GM18508 (cell line): ENCODE data around the gene TANGO2.

Experiments used
- ATAC-seq: cut with Tn5 transposase; IDR thresholded peaks from one replicate; pipeline ENCODE4 v1.9.1; 2021; ENCODE audit warnings: moderate number of reproducible peaks; ENCODE audit not compliant: insufficient read depth, unreplicated experiment

TANGO2 gene, protein sequence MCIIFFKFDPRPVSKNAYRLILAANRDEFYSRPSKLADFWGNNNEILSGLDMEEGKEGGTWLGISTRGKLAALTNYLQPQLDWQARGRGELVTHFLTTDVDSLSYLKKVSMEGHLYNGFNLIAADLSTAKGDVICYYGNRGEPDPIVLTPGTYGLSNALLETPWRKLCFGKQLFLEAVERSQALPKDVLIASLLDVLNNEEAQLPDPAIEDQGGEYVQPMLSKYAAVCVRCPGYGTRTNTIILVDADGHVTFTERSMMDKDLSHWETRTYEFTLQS

DNA sequence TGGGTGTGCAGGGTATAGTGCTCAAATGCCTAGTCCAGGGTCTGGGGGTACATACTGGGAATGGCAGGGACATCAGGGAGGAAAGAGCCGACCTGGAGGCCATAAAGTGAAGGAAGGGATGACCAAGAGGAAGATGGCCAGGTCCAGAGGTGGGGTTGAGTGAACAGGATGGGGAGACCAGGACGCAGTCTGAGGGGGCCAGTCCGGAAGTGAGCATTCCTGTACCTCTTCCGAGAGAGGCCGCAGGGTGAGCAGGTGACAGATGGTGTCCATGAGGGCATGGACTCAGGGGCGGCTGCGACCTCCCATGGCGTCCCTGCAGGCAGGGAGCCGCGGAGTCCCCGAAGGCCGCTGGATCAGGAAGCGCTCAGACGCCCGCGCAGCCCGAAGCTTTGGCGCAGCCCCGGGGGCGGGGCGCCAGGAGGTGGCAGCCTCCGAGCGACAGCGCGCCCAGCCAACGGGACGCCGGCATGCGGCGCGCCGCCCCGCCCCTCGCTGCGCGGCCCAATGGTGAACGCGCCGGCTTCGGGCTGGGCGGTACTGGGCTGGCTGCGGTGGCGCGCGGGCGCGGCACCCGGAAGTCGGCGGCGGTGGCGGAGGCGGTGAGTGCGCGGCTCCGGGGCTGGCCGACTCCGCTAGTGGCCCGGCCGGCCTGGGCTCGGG lies at the start of gene TANGO2:
TSS of gene TANGO2 (plus strand) at position 578 of the 663 bp plus-strand sequence. CDS start 15,689 bp downstream, outside the sequence.
- no peak for ATAC-seq

DNA sequence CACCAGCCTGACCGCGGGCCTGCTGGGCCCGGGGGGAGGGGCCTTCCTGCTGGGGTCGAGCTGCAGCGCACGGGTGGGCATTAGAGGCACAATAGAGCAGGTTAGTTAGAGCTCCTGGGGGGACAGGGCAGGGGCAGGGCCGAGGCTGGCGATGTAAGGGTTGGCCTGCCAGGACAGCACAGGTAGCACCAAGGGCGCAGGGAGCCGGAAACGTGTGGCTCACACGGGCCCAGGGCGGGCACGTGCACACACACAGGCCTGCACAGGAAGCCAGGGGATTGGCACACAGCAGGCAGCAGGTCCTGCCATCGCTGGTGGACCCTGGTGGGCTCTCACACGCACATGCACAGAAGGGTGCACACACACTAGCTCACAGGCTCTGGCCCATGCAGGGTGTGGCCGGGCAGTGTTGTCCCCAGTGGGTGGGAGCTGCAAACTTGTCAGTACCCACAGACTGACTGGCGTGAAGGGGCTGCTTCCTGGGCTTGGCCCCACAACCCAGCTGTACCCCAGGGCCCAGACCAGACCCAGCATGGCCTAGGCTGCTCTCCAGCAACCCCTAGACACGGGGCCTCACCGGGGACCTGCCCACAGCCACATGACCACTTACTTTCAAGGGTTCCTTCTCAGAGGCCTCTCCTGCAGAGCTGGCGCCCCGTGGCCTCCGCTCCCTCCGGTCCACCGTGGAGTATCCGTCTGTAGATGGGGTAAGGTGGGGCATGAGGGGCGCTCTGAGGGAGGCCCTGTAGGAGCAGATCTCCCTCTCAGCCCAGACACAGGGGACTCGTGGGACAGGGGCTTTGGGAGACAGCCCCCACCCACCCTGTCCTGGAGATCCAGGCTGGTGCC lies 49.4 kb upstream of the TANGO2 start:
- ATAC-seq = no peak

DNA sequence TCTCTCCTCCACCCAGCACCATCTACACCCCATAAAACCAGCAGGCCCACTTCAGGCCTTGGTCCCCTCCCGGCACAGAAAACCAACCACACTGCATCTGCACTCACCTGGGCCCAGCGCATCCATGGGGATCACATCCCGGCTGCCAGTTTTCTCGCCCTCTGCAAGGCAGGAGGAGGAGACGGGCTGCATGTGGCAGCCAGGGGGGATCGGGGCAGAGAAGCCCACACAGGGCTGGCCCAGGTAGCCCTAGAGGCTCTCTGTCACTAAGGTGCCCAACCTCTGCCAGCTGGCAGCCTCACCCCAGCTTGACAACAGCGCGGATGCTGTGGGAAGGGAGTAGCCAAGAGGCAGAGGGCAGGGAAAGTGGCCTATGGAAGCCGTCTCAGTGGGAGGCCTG lies 48.7 kb upstream of the TANGO2 start:
- no peak for ATAC-seq

DNA sequence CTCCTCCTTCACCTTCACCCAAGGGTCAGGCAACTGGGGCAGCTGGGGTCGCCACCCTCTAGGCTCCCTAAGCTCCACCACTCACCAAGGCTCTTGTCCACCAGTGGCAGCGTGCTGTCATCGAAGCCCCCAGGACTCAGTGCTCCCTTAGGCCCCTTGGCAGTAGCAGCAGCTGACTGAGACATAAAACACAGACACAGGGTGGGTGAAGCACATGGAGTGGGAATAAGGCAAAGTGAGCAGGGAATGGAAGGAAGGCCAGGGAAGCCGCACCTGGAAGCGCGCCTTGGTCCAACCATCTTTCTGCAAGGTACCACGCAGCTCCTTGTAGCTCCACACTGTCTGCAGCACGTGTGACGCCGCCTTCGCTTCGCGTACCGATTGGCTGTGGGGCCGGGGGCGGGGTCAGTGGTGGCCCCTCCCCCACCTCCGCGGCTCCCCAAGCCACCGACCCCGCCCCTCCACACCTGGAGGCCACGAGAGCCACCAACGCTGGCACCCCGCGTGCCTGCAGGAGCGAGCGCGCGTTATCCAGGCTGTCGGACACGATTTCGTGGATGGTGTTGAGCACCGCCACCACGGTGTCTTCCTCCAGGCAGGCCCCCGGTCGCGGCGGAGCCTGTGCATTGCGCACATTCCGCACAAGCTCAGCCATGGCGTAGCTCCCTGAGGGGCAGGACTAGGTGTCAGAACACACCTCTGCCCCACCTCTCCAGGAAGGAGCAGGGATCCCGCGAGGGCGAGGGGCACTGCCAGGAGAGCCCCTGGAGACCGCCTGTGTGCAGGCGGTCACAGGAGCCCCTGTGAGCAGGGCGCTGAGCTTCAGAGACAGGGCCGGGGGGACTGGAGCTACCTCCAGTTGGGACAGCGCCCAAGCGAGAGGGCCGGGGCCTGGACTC lies 48.0 kb upstream of the TANGO2 start:
- no peak for ATAC-seq

DNA sequence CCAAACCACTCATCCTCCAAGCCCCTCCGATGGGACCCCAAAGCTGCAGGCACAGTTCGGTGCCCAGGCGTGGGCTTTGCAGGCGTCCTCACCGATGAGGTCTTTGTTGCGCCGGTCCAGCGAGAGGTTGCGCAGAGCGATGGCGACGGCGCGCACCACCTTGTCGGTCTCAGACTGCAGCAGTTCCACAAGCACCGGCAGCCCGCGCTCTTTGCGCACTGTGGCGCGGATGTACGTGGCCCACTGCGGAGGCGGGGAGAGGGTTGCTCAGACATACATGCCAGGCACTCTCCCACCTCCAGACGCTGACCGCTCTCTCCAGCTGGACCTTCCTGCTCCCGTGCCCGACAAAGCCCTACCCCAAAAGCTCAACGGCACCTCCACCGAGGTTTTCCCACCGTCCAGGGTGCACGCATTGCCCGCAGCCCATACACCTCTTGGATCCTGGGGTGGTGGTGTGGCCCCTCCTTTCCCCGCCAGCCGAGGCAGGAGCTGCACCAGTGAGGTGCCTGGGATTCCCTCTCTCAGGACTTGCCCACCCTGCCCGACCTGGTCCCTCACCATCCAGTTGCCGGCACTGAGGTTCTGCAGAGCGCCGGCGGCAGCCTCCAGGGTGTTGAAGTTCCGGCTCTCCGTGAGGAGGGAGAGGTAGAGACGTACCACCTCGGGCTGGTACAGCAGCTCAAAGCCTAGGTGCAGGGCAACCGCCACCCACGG lies 47.2 kb upstream of the TANGO2 start:
- no peak for ATAC-seq

DNA sequence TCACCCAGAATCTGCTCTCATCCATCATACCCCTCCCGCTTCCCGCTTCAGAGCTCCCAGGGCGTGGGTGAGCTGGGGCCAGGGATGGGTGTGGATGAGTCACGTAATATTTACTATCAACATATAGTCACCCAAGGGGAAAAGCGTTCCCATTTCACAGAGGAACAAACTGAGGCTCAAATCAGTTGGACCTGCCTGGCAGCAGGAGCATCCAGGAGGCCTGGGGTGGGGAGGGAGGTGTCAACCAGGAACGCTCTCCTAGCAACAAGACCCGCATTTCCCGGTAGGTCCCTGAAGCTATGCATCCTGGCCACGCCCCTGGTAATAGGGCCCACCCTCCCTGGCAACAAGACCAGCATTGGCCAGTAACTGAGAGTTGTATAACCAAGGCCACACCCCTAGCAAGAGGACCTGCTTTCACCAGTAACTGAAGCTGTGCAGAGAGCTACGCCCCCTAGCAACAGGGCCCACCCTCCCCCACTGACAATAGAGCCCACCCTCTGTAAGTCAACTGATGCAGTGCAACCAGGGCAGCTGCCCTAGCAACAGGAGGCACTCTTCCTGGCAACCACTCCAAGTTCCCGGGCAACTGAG lies 46.5 kb upstream of the TANGO2 start:
- ATAC-seq = no peak

DNA sequence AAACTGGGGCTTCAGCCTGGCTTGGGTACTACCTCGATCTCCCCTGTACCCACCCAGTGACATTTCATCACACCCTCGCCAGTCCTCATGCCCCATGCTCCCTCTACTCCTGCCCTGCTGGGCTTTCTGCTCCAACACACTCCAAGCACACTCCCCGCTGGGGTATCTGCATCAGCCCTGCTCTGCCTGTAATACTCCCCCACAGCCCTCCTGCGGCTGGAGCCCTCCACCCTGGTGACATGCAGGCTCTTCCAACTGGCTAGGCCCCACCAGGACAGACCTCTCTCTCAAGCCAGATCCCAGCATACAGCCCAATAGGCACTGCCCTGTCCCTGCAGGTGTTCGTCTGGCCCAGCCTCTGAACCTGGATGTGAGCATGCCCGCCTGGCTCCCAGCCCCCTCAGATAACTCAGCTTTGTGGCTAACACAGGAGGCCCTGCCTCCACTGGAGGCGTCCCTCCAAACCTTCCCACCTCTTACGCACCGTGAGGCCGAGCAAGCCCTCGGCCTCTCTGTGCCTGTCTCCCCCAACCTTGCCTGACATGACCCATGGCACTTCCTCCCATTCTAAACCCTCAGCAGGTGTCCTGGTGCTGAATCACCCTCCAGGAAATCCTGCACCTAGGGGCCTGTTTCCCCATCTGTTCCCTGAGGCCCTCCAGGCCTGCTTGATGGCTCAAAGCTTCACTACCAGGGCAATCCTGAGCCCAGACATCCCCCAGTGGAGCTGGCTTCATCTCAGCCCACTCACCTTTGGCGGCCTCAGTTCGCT lies 45.8 kb upstream of the TANGO2 start:
- ATAC-seq = no peak

DNA sequence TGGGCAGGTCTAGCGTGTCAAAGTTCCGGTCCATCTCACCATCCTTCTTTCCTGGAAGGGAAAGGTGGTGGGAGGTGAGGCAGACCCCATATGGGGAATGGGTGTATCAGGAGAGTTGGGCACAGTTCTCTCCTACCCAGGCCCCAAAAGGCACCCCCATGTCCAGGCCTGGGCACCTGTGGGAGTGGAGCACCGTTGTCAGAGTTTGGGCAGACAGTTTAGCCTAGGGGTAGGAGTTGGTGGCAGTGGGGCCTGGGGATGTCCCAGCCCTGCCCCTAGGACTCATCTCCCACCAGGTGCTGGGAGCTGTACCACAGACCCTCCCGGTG lies 45.2 kb upstream of the TANGO2 start:
- no peak for ATAC-seq

DNA sequence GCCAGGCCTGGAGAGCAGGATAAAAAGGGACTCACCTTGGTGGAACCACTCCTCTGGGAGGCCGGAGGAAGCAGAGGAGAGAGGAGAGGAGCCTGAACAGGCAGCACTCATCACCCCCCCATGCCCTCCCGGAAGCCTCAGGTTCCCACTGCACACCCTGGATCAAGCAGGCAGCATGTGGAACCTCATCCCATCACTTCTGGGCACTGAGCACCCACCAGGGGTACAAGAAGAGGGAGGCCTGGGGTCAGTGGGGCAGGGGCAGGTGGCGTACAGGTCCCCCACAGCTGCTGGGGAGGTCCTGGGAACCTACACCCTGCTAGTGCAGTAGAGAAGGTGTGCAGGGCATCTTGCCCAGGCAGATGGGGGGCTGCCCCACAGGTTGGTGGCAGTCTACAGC lies 44.2 kb upstream of the TANGO2 start:
- no peak for ATAC-seq

DNA sequence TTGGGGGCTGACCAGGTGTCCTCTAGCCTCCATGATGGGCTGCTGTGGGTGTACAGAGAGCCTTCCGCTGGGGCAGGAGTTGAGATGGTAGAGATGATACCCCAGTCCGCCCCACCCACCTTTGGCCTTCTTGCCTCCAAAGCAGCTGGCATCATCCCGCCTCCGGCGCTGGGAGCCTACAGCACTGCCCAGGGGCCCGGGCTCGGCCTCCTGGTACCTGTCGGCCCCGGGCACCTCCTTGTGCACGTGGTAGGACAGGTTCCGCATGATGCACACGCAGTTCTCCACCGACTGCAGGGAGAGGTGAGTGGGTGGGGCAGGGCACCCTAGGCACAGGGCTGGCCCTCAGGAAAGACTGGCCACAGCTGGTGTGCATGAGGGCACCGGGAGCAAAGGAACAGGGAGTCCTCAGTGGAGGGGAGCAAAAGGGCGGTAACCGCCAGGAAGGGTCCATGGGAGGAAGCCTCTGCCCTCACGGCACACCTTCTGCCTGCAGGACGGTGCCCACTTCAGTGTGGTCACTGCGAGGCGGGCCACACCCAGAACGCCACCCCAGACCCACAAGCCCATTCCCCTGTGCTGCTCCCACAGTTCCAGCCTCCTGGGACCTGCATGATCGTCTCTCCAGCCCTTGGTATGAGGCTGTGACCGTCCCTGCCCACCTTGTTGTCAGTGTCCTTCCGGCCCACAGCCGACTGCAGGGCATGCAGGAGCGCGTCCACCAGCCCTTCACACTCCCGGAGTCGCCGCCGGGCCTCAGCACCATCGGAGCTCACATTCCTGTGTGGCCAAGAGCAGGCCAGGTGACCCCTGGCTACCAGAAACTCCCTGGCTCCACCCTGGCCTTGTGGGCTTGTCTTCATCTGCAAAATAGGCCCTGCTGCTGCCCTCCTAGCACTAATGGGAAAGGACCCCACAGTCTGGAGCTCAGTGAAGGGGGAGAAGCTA lies 43.3 kb upstream of the TANGO2 start:
- no peak for ATAC-seq

DNA sequence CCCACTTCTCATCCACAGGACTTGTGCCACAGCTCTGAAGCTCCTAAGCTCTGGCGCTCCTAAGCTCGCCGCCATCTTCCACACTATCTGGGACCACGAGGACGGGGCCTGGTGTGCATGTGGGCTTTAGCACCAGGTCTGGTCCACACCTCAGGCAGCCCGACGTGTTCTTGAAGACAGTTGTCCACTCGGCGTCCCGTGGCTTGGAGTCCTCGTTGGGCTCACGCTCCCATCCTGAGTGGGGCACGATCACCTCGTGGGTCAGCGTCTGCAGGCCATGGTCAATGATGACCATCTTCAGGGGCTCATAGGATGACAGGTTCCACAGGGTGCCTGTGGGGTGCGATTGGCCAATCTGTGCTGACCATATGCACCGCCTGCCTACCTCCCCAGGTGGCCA lies 42.2 kb upstream of the TANGO2 start:
- ATAC-seq = no peak

DNA sequence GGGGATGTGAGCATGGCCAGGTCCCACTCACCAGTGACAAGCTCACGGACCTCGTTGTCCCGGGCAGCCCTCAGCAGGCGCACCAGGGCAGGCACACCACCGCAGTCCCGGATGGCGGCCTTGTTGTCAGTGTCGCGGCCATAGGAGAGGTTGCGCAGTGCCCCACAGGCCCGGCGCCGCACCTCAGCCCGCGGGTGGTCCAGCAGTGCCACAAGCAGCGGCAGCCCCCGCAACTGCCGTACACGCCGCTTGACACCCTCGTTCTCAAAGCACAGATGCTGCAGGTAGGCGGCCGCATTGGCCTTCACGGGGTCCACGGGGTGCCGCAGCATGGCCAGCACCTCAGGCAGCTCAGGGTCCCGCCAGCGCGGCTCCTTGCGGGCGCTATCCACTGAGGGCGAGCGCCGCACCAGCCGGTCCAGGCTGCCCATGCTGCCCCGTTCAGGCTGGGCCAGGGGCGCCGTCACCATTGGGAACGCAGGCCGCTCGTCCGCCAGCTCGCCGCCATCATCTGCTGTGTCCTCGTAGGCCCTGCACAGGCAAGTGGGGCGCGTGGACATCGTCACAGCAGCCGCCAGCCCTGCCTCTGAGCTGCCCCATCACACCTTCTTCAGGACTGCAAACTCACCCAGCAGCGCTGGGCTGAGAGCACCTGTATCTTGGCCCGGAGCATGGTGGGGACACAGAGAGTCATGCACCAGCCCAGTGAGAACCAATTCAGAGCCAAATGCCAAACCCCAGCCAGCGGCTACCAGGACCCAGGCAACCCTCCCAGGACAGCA lies 41.0 kb upstream of the TANGO2 start:
- no peak for ATAC-seq

DNA sequence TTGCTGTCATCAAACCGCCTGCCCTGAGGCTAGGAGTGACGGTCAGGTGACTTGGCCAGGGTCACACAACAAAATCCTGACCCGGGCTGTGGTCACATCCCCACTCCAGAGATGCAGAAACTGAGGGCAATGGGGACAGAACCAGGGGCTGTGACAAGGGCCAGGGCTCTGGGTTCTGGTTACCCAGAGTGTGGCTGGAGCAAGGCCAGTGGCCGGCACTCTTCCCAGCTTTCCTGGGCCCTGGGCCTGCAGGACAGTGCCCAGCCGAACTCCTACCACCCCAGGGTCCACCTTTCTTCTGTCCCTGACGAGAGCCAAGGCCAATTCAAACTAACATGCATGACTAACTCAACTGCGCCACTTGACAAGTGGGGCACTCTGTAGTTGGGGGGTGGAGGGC lies 40.1 kb upstream of the TANGO2 start:
- no peak for ATAC-seq

DNA sequence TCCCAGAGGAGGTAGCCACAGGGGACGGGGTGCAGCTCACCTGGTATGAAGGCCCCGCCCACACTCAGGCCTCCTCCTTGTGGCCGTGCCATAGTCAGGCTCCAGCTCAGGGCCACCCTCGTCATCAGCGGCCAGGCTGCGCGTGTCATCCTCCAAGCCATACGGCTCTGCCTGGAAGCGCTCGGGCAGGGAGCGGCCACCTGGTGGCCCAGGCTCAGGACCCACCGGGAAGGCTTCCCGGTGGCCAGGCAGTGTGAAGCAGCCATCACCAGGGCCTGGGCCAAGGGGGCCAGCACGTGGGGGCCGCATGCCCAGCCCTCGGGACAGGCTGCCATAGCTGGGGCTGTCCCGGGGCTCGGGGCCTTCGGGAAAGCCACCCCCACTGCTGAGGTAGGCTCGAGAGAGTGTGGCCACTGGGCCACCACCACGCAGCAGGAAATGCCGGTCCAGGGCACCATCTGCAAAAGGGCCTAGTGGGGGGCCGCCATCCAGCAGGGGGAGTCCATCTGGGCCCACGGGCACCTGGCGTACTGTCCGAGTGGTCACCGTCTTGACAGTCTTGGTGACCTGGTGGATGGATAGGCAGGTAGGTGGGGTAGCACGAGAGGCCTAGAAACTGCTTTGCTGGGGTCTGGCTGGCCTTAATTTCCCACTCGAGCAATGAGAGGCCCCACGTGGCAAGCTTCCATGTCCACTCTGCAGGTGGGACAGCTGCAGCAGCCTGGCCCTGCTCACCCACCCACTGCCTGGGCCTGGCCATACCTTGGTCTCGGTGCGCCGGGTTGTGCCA lies 39.5 kb upstream of the TANGO2 start:
- no peak for ATAC-seq

DNA sequence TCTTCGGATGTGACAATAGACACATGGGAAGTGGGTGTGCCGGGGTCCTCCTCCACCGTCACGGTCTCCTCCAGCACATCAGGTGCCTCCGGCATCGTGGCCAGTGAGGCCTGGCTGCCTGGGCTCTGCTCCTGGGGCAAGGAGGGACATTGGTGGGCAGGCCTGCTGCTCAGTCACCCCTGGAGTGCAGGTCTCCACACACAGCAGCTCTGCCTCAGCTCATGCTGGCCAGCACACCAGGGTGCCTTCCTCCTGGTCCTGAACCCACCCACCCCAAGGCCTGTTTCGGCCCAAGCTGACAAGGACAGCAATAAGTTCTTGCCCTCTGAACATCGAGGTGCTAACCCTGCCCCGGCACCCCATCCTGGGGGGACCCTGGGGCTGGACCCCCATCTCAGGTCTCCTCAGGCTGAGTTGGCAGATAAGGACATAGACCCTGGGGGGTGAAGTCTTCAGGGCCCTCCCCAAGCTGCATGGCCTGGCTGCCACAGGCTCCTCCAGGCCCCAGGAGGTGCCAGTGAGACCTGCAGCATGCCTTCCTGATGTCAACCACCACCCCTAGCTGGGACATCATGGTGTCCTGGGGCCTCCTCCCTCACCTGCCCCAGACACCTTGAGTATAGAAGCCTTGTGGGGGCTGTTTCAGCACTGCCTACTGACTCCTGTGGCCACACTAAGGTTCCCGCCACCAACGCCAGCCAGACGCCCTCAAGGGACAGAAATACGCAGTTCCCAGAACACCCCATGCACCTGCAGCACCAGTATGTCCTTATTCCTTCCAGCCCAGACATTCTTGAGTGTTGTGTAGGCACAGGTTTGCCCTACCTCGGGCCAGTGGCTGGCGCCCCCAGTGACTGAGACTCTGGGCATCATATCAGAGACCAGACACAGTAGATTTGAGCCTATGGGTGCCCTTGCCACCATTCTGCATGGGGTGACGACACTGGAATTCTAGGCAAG lies 38.7 kb upstream of the TANGO2 start:
- no peak for ATAC-seq
